ENCODE data around the gene PSMB5.
A peak's percentile ranks its signal among the peaks of the same experiment; 100 is the strongest.

Gene PSMB5

GRCh38 chr14:23066368-23066767, 31.7 kb upstream of the PSMB5 start:
- DNase-seq (ENCODE audit: low spot score): no peak
- H3K23ac ChIP-seq (ENCODE audit: low read depth, low read length, poor library complexity): peak overlapping the region; percentile 14
- no peak overlapping the region for H3K14ac ChIP-seq (ENCODE audit: low read length)
- no peak overlapping the region for H3K4me3 ChIP-seq (ENCODE audit: low read length in 2 of 2)
- peaks cover 63 to 82% of the 10 kb centered on the region in 2 donors for H3K36me3 ChIP-seq (replicated peaks in 1 of 2; ENCODE audit: control insufficient read depth in 2 of 2, insufficient read depth in 2 of 2, low read length in 2 of 2)
- H3K27ac ChIP-seq (replicated peaks; ENCODE audit: low read length): no peak overlapping the region
- WGBS, 2 donors (ENCODE audit: extremely low coverage in 2 of 2, insufficient read length in 2 of 2, insufficient replicate concordance in 1 of 2): no CpG with 5 or more reads among the region's 3 CpGs
- H2BK5ac ChIP-seq (ENCODE audit: low read length): no peak overlapping the region
- no peak overlapping the region for H3K4me2 ChIP-seq (ENCODE audit: insufficient read depth, low read length, poor library complexity, severe bottlenecking)
- H3K4me1 ChIP-seq (ENCODE audit: control insufficient read depth in 2 of 2, insufficient read depth in 1 of 2, low read depth in 1 of 2, low read length in 2 of 2): peaks cover 18% of the 10 kb centered on the region in 2 donors
- H4K8ac ChIP-seq (ENCODE audit: low read depth, low read length): no peak overlapping the region
- no peak overlapping the region for H2BK120ac ChIP-seq (ENCODE audit: low read depth, low read length)
- no peaks in the 10 kb centered on the region for H3K27me3 ChIP-seq (ENCODE audit: control insufficient read depth in 3 of 3, insufficient read depth in 3 of 3, low read depth in 1 of 3, low read length in 3 of 3)
- H4K91ac ChIP-seq (ENCODE audit: low read depth, low read length, poor library complexity): no peak overlapping the region
- H3K79me1 ChIP-seq (ENCODE audit: low read depth, low read length): peaks cover 8% of the 10 kb centered on the region
- no peak overlapping the region for H2AFZ ChIP-seq (ENCODE audit: low read length)
- H3K4ac ChIP-seq (ENCODE audit: low read length): no peak overlapping the region
- H3K9ac ChIP-seq (ENCODE audit: low read depth, low read length, poor library complexity): no peak overlapping the region
- no peak overlapping the region for H2AK5ac ChIP-seq (ENCODE audit: low read depth, low read length)
- H3K18ac ChIP-seq (ENCODE audit: low read length): no peak overlapping the region
- H2BK15ac ChIP-seq (ENCODE audit: low read length): no peak overlapping the region
- no peak overlapping the region for H2BK12ac ChIP-seq (ENCODE audit: low read length)
- H3K9me3 ChIP-seq (replicated peaks in 1 of 2; ENCODE audit: control insufficient read depth in 2 of 2, insufficient read depth in 1 of 2, low read depth in 1 of 2, low read length in 2 of 2): no peaks in the 10 kb centered on the region

GRCh38 chr14:23063601-23064000, 28.9 kb upstream of the PSMB5 start:
- no peak overlapping the region for H3K18ac ChIP-seq (ENCODE audit: low read length)
- H3K4me1 ChIP-seq (ENCODE audit: control insufficient read depth in 2 of 2, insufficient read depth in 1 of 2, low read depth in 1 of 2, low read length in 2 of 2): peaks cover under 1 to 9% of the 10 kb centered on the region in 2 donors
- no peak overlapping the region for H3K14ac ChIP-seq (ENCODE audit: low read length)
- H3K9ac ChIP-seq (ENCODE audit: low read depth, low read length, poor library complexity): no peak overlapping the region
- no peak overlapping the region for H3K4me2 ChIP-seq (ENCODE audit: insufficient read depth, low read length, poor library complexity, severe bottlenecking)
- no peak overlapping the region for H4K8ac ChIP-seq (ENCODE audit: low read depth, low read length)
- no peak overlapping the region for H2AFZ ChIP-seq (ENCODE audit: low read length)
- H3K9me3 ChIP-seq (replicated peaks in 1 of 2; ENCODE audit: control insufficient read depth in 2 of 2, insufficient read depth in 1 of 2, low read depth in 1 of 2, low read length in 2 of 2): no peaks in the 10 kb centered on the region
- H2BK5ac ChIP-seq (ENCODE audit: low read length): no peak overlapping the region
- no peak overlapping the region for H2BK12ac ChIP-seq (ENCODE audit: low read length)
- peaks cover 71 to 97% of the 10 kb centered on the region in 2 donors for H3K36me3 ChIP-seq (replicated peaks in 1 of 2; ENCODE audit: control insufficient read depth in 2 of 2, insufficient read depth in 2 of 2, low read length in 2 of 2)
- WGBS, 2 donors (ENCODE audit: extremely low coverage in 2 of 2, insufficient read length in 2 of 2, insufficient replicate concordance in 1 of 2): no CpG with 5 or more reads among the region's 5 CpGs
- H3K79me1 ChIP-seq (ENCODE audit: low read depth, low read length): peaks cover 8% of the 10 kb centered on the region
- H3K23ac ChIP-seq (ENCODE audit: low read depth, low read length, poor library complexity): no peak overlapping the region
- no peak overlapping the region for H2BK120ac ChIP-seq (ENCODE audit: low read depth, low read length)
- no peak overlapping the region for H2AK5ac ChIP-seq (ENCODE audit: low read depth, low read length)
- no peak overlapping the region for H2BK15ac ChIP-seq (ENCODE audit: low read length)
- H3K4ac ChIP-seq (ENCODE audit: low read length): no peak overlapping the region
- H3K27me3 ChIP-seq (ENCODE audit: control insufficient read depth in 3 of 3, insufficient read depth in 3 of 3, low read depth in 1 of 3, low read length in 3 of 3): no peaks in the 10 kb centered on the region
- H4K91ac ChIP-seq (ENCODE audit: low read depth, low read length, poor library complexity): no peak overlapping the region
- DNase-seq (ENCODE audit: low spot score): no peak
- H3K27ac ChIP-seq (replicated peaks; ENCODE audit: low read length): no peak overlapping the region
- no peak overlapping the region for H3K4me3 ChIP-seq (ENCODE audit: low read length in 2 of 2)

- H3K79me1 ChIP-seq (ENCODE audit: low read depth, low read length): peaks cover 3% of the 10 kb centered on the region
- no CpG with 5 or more reads among the region's 4 CpGs for WGBS, 2 donors (ENCODE audit: extremely low coverage in 2 of 2, insufficient read length in 2 of 2, insufficient replicate concordance in 1 of 2)
- DNase-seq (ENCODE audit: low spot score): no peak
- no peak overlapping the region for H4K8ac ChIP-seq (ENCODE audit: low read depth, low read length)
- no peak overlapping the region for H3K18ac ChIP-seq (ENCODE audit: low read length)
- H3K4me2 ChIP-seq (ENCODE audit: insufficient read depth, low read length, poor library complexity, severe bottlenecking): no peak overlapping the region
- H2BK12ac ChIP-seq (ENCODE audit: low read length): no peak overlapping the region
- H3K9ac ChIP-seq (ENCODE audit: low read depth, low read length, poor library complexity): no peak overlapping the region
- no peak overlapping the region for H4K91ac ChIP-seq (ENCODE audit: low read depth, low read length, poor library complexity)
- no peak overlapping the region for H3K14ac ChIP-seq (ENCODE audit: low read length)
- no peak overlapping the region for H3K4ac ChIP-seq (ENCODE audit: low read length)
- peaks cover 59 to 86% of the 10 kb centered on the region in 2 donors for H3K36me3 ChIP-seq (replicated peaks in 1 of 2; ENCODE audit: control insufficient read depth in 2 of 2, insufficient read depth in 2 of 2, low read length in 2 of 2)
- no peak overlapping the region for H3K27ac ChIP-seq (replicated peaks; ENCODE audit: low read length)
- H3K27me3 ChIP-seq (ENCODE audit: control insufficient read depth in 3 of 3, insufficient read depth in 3 of 3, low read depth in 1 of 3, low read length in 3 of 3): no peaks in the 10 kb centered on the region
- H3K4me1 ChIP-seq (ENCODE audit: control insufficient read depth in 2 of 2, insufficient read depth in 1 of 2, low read depth in 1 of 2, low read length in 2 of 2): peaks cover 0 to 2% of the 10 kb centered on the region in 2 donors
- H2BK120ac ChIP-seq (ENCODE audit: low read depth, low read length): no peak overlapping the region
- H2AFZ ChIP-seq (ENCODE audit: low read length): no peak overlapping the region
- no peaks in the 10 kb centered on the region for H3K9me3 ChIP-seq (replicated peaks in 1 of 2; ENCODE audit: control insufficient read depth in 2 of 2, insufficient read depth in 1 of 2, low read depth in 1 of 2, low read length in 2 of 2)
- no peak overlapping the region for H2BK15ac ChIP-seq (ENCODE audit: low read length)
- H2BK5ac ChIP-seq (ENCODE audit: low read length): no peak overlapping the region
- no peak overlapping the region for H2AK5ac ChIP-seq (ENCODE audit: low read depth, low read length)
- H3K23ac ChIP-seq (ENCODE audit: low read depth, low read length, poor library complexity): no peak overlapping the region
- H3K4me3 ChIP-seq (ENCODE audit: low read length in 2 of 2): no peak overlapping the region
These were observed 27.3 kb upstream of the PSMB5 start for GRCh38 chr14:23062002-23062401.

GRCh38 chr14:23060536-23061260, 26.0 kb upstream of the PSMB5 start:
- no peak overlapping the region for H2AFZ ChIP-seq (ENCODE audit: low read length)
- peaks cover 3% of the 10 kb centered on the region for H3K79me1 ChIP-seq (ENCODE audit: low read depth, low read length)
- no peak overlapping the region for H2AK5ac ChIP-seq (ENCODE audit: low read depth, low read length)
- no peak overlapping the region for H4K8ac ChIP-seq (ENCODE audit: low read depth, low read length)
- no peak overlapping the region for H2BK5ac ChIP-seq (ENCODE audit: low read length)
- no peak overlapping the region for H3K14ac ChIP-seq (ENCODE audit: low read length)
- no peaks in the 10 kb centered on the region for H3K27me3 ChIP-seq (ENCODE audit: control insufficient read depth in 3 of 3, insufficient read depth in 3 of 3, low read depth in 1 of 3, low read length in 3 of 3)
- no peak overlapping the region for H3K23ac ChIP-seq (ENCODE audit: low read depth, low read length, poor library complexity)
- no peaks in the 10 kb centered on the region for H3K9me3 ChIP-seq (replicated peaks in 1 of 2; ENCODE audit: control insufficient read depth in 2 of 2, insufficient read depth in 1 of 2, low read depth in 1 of 2, low read length in 2 of 2)
- no peak overlapping the region for H2BK120ac ChIP-seq (ENCODE audit: low read depth, low read length)
- peaks cover 5 to 6% of the 10 kb centered on the region in 2 donors for H3K4me1 ChIP-seq (ENCODE audit: control insufficient read depth in 2 of 2, insufficient read depth in 1 of 2, low read depth in 1 of 2, low read length in 2 of 2)
- WGBS, 2 donors (ENCODE audit: extremely low coverage in 2 of 2, insufficient read length in 2 of 2, insufficient replicate concordance in 1 of 2): no CpG with 5 or more reads among the region's 17 CpGs
- no peak overlapping the region for H3K18ac ChIP-seq (ENCODE audit: low read length)
- H3K9ac ChIP-seq (ENCODE audit: low read depth, low read length, poor library complexity): no peak overlapping the region
- H3K36me3 ChIP-seq (replicated peaks in 1 of 2; ENCODE audit: control insufficient read depth in 2 of 2, insufficient read depth in 2 of 2, low read length in 2 of 2): peaks cover 47 to 73% of the 10 kb centered on the region in 2 donors
- H3K4me2 ChIP-seq (ENCODE audit: insufficient read depth, low read length, poor library complexity, severe bottlenecking): no peak overlapping the region
- no peak overlapping the region for H2BK12ac ChIP-seq (ENCODE audit: low read length)
- H3K27ac ChIP-seq (replicated peaks; ENCODE audit: low read length): no peak overlapping the region
- H3K4me3 ChIP-seq (ENCODE audit: low read length in 2 of 2): no peak overlapping the region
- no peak for DNase-seq (ENCODE audit: low spot score)
- H4K91ac ChIP-seq (ENCODE audit: low read depth, low read length, poor library complexity): no peak overlapping the region
- no peak overlapping the region for H2BK15ac ChIP-seq (ENCODE audit: low read length)
- no peak overlapping the region for H3K4ac ChIP-seq (ENCODE audit: low read length)
